Lower leg skin (tissue), 4 donors: ENCODE measurements around the gene SGCE. TPM values are rescaled to one million over a fixed set of nuclear protein-coding genes. Genes with fewer than 3 reads are reported as not detected.

ENCODE experiments used
- DNase-seq, 2 donors: peaks; one replicate each; pipeline ENCODE4 v3.0.0-alpha.2; 2019; ENCODE audit warnings: low spot score in 2 of 2
- H3K4me3 ChIP-seq: fragments of 200-600 bp; sonication (generic); 2 replicates; pipeline ENCODE4 v1.5.1; 2017; ENCODE audit warnings: mild to moderate bottlenecking, low read depth; ENCODE audit not compliant: poor library complexity, severe bottlenecking
- CTCF ChIP-seq, 3 donors: fragments of 450-650 bp; IDR thresholded peaks; one replicate each; pipeline ENCODE4 v1.5.1; 2016; ENCODE audit warnings: antibody characterized with exemption in 3 of 3, mild to moderate bottlenecking in 3 of 3, moderate library complexity in 2 of 3
- POLR2A ChIP-seq, 2 donors: fragments of 450-650 bp; IDR thresholded peaks; one replicate each; pipeline ENCODE4 v1.6.1; 2016 to 2017; ENCODE audit warnings: antibody characterized with exemption in 2 of 2, mild to moderate bottlenecking in 1 of 2, moderate library complexity in 1 of 2
- WGBS, 2 donors: methylation state at CpG; one replicate each; pipeline ENCODE4 v1.1.5; 2018; 5-methylcytosine and 5-hydroxymethylcytosine counted together
- intact Hi-C: fragments of 100-400 bp; cut with DNase I; formaldehyde crosslinking; loops from one replicate; pipeline ENCODE4 v1.15.0; 2023; ENCODE audit warnings: low total_unique reads
- total RNA-seq, 4 donors: library from RNA; depleted of rRNA; stranded (reverse); fragments of >200 nt; gene quantifications; one replicate each; pipeline ENCODE4 v1.1.0, GENCODE V29; 2016

Gene SGCE
- total RNA-seq, 4 donors from 2014 or later: 9.8 to 25.7 (median 17.8) TPM

DNA sequence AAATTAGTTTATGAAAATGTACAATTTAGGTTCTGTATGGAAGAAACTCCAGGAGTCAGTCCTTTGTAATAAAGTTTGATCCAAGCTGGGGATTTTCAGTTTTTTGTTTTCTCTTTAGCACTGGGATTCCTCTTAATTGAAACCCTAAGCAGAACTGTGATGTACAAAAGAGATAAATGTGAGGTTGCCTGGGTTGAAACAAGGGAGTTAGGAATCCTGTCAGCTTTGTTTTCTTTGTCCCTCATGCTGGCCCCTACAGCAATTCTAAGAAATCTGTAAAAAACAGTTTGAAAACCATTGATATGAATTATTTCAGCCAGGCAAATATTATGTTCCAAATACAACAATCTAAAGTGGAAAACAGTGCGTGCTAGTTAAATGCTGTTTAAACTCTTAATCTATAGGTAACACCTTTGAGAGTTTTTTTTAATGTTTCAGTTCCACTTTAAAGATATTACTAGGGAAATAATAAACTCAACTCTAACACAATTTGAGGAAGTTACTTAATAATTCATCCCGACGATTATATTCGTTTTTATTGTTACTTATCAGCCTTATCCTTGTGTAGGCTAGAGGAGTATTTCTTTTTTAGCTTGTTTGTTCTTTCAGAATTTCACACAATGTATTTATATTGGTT, 65.3 kb downstream of the SGCE start:
- intact Hi-C loops: no loop called here
- WGBS, 2 donors: 71 to 79% methylated on average over 4 of the region's 4 CpGs
- no peak for DNase-seq
- H3K4me3 ChIP-seq: no peak overlapping the region
- no peak for TF ChIP-seq CTCF (IDR thresholded peaks at IDR 0.05)
- TF ChIP-seq POLR2A (IDR thresholded peaks at IDR 0.05): no peak

- 83% methylated on average over 2 of the region's 2 CpGs for WGBS, 2 donors
- intact Hi-C loops: no loop called here
- no peak for DNase-seq
- no peak for TF ChIP-seq CTCF (IDR thresholded peaks at IDR 0.05)
- TF ChIP-seq POLR2A (IDR thresholded peaks at IDR 0.05): no peak
- H3K4me3 ChIP-seq: no peak overlapping the region
These were observed 67.9 kb downstream of the SGCE start for GRCh38 chr7:94588075-94588474.

DNA sequence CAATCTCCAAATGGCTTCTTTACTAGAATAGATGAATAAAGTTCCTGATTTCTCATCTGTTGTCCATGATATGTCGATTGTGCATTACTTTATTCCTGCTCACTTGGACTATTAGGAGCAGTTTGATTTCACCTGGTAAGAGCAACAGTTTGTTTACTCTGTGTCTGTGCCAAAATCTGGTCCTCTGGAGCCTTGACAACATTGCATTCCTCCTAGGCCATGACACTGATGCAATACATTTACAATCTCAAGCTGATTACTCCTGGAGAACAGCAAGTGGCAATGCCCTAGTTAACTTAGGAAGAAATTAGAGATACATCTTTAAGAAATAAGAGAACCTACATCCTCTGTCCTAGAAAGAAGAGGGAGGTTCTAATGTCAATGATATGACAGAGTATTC, 71.8 kb downstream of the SGCE start:
- no peak overlapping the region for H3K4me3 ChIP-seq
- no peak for DNase-seq
- no peak for TF ChIP-seq POLR2A (IDR thresholded peaks at IDR 0.05)
- TF ChIP-seq CTCF (IDR thresholded peaks at IDR 0.05): no peak
- WGBS, 2 donors: 83 to 95% methylated on average over 1 of the region's 1 CpG
- intact Hi-C loops: no loop called here

- intact Hi-C loops: no loop called here
- H3K4me3 ChIP-seq: no peak overlapping the region
- DNase-seq: no peak
- no peak for TF ChIP-seq POLR2A (IDR thresholded peaks at IDR 0.05)
- no peak for TF ChIP-seq CTCF (IDR thresholded peaks at IDR 0.05)
- 74 to 82% methylated on average over 1 of the region's 1 CpG for WGBS, 2 donors
These were observed 75.3 kb downstream of the SGCE start for GRCh38 chr7:94580601-94581000.

GRCh38 chr7:94579470-94579869, 76.5 kb downstream of the SGCE start:
- no peak overlapping the region for H3K4me3 ChIP-seq
- 95% methylated on average over 2 of the region's 2 CpGs for WGBS, 2 donors
- intact Hi-C loops: no loop called here
- no peak for DNase-seq
- TF ChIP-seq CTCF (IDR thresholded peaks at IDR 0.05) (no peak), POLR2A (IDR thresholded peaks at IDR 0.05) (no peak)

DNA sequence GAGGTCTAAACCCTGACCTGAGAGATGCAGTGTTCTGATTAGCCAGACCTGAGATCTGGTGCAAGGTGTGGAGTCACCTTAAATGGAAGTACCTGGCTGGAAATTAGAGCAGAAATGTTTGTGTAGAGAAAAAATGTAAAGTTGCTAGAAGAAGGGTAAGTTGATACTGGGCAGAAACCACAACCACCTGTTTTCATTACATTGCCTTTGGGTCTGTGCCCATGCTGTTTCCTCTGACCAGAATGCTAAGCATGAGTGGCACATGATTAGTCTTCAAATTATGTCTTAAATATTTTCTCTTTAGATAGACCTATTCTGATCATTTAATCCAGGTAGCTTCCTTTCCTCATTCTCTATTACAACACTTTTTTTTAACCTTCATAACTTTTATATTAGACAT, 77.3 kb downstream of the SGCE start:
- no peak for DNase-seq
- TF ChIP-seq CTCF (IDR thresholded peaks at IDR 0.05): no peak
- no peak for TF ChIP-seq POLR2A (IDR thresholded peaks at IDR 0.05)
- intact Hi-C loops: no loop called here
- no peak overlapping the region for H3K4me3 ChIP-seq
